K562 (cell line): ENCODE data around the gene ANP32B. TPM values are rescaled to one million over a fixed set of nuclear protein-coding genes. Genes with fewer than 3 reads are reported as not detected.
A peak's percentile ranks its signal among the peaks of the same experiment; 100 is the strongest.

Source experiments
- AFF1 ChIP-seq, 2 experiments: fragments of 450-650 bp; IDR thresholded peaks; 2 replicates each; pipeline ENCODE4 v1.6.1; 2018; ENCODE audit warnings: mild to moderate bottlenecking in 2 of 2, low read depth in 1 of 2; ENCODE audit not compliant: partially characterized antibody in 2 of 2
- ETV5 ChIP-seq: sonication (generic); formaldehyde crosslinking; IDR thresholded peaks from 2 replicates; pipeline ENCODE4 v1.4.0; 2020; ENCODE audit warnings: low read depth, mild to moderate bottlenecking, missing genetic modification reagents
- HNRNPLL ChIP-seq: fragments of 200-400 bp; formaldehyde crosslinking; IDR thresholded peaks from 2 replicates; pipeline ENCODE4 v1.6.1; 2017; ENCODE audit warnings: low read length, low read depth, mild to moderate bottlenecking; ENCODE audit not compliant: poor library complexity, severe bottlenecking
- IFI16 ChIP-seq: fragments of 250-450 bp; sonication (Bioruptor Pico); IDR thresholded peaks from 2 replicates; pipeline ENCODE4 v2.1.2; 2022; ENCODE audit warnings: mild to moderate bottlenecking, inconsistent platforms
- IRF9 ChIP-seq: fragments of 450-650 bp; IDR thresholded peaks from 2 replicates; pipeline ENCODE4 v1.6.1; 2016; ENCODE audit warnings: missing biosample characterization, missing genetic modification characterization
- KAT2B ChIP-seq: IDR thresholded peaks from one replicate; pipeline ENCODE4 v1.6.1; 2012; ENCODE audit warnings: low read depth, mild to moderate bottlenecking, control low read depth, inconsistent platforms, low read length, moderate library complexity
- NKRF ChIP-seq: fragments of 450-650 bp; IDR thresholded peaks from 2 replicates; pipeline ENCODE4 v1.6.1; 2016; ENCODE audit warnings: borderline replicate concordance
- NR2C1 ChIP-seq, 2 experiments: fragments of 450-650 bp; IDR thresholded peaks; 2 replicates each; pipeline ENCODE4 v1.6.1; 2017; ENCODE audit warnings: mild to moderate bottlenecking in 2 of 2, antibody characterized with exemption in 1 of 2, inconsistent platforms in 1 of 2, missing compliant biosample characterization in 1 of 2, missing genetic modification characterization in 1 of 2
- RBBP5 ChIP-seq: fragments of 200-600 bp; sonication (generic); IDR thresholded peaks from 2 replicates; pipeline ENCODE4 v1.6.1; 2012; ENCODE audit warnings: borderline replicate concordance, mild to moderate bottlenecking, low read length, control low read depth, inconsistent platforms; ENCODE audit not compliant: insufficient read depth, poor library complexity, severe bottlenecking
- SMC3 ChIP-seq: conservative IDR thresholded peaks from 2 replicates; pipeline ENCODE4 v1.6.1; 2011; ENCODE audit warnings: low read depth, low read length, improper control_type of control experiment; ENCODE audit not compliant: insufficient read depth
- SPI1 ChIP-seq: IDR thresholded peaks from 2 replicates; pipeline ENCODE4 v1.6.1; 2011; ENCODE audit warnings: low read depth, low read length, control low read depth, borderline replicate concordance
- SRSF9 ChIP-seq: fragments of 200-400 bp; formaldehyde crosslinking; IDR thresholded peaks from 2 replicates; pipeline ENCODE4 v1.6.1; 2017; ENCODE audit warnings: low read depth, low read length, borderline replicate concordance
- ZMIZ1 ChIP-seq, 2 experiments: fragments of 150-350 bp in 1 of 2; IDR thresholded peaks; 2 replicates each; pipeline ENCODE4 v1.6.1; 2012 to 2016; ENCODE audit warnings: low read depth in 2 of 2, low read length in 2 of 2, mild to moderate bottlenecking in 1 of 2, moderate library complexity in 1 of 2
- ZNF436 ChIP-seq: fragments of 250-450, 450-650 bp; sonication (Bioruptor Pico); formaldehyde crosslinking; IDR thresholded peaks from 2 replicates; pipeline ENCODE4 v1.7.0; 2020; ENCODE audit warnings: mild to moderate bottlenecking
- ZSCAN29 ChIP-seq: fragments of 450-650 bp; IDR thresholded peaks from 2 replicates; pipeline ENCODE4 v1.6.1; 2017
- polyA plus RNA-seq, 8 experiments: library from polyadenylated mRNA; depleted of rRNA in 4 of 8; stranded (reverse) in 5 of 8; unstranded in 3 of 8; fragments of >200 nt; fragmentation: Nextera tagmentation in 2 of 8; fragmentation: Illumina TruSeq in 1 of 8; extraction: Ambion mirVana in 2 of 8; extraction: Trizol in 1 of 8; gene quantifications; 2 replicates each; pipeline versions ENCODE4 v1.2.1 to v1.2.3, GENCODE V29; 2011 to 2014; ENCODE audit warnings: inconsistent platforms in 1 of 8, missing spikeins in 1 of 8
- total RNA-seq, 7 experiments: library from RNA; depleted of rRNA in 6 of 7; stranded (reverse); fragments of >200 nt in 6 of 7; fragmentation: Illumina TruSeq in 2 of 7; extraction: Trizol in 2 of 7; gene quantifications; 2 replicates each; pipeline versions ENCODE4 v1.2.1 to v1.2.3, GENCODE V29; 2011 to 2021; ENCODE audit warnings: low replicate concordance in 1 of 7

Gene ANP32B
- total and polyA plus RNA-seq, 9 of the 15 experiments (the other 6 are each of a cell fraction or from before 2014, with no cell fraction given): 68.9 to 815 (median 141) TPM

GRCh38 chr9:97941323-97941722, 41.8 kb upstream of the ANP32B start (continued):
- TF ChIP-seq NKRF (peak; percentile 25; the same call in 1 of the 2 replicates), ETV5 (CRISPR knock-in tag) (no peak), AFF1 (IDR thresholded peaks at IDR 0.05; ENCODE audit: low read depth in 1 of 2, partially characterized antibody in 2 of 2) (no peak), SMC3 (no peak), RBBP5 (no peak), HNRNPLL (no peak), NR2C1 (IDR thresholded peaks at IDR 0.05) (no peak), NR2C1 (tag; IDR thresholded peaks at IDR 0.05) (0 out of 2 replicates have a peak, but pooled peaks have one; percentile 46), IRF9 (tag) (peak; percentile 35; the same call in 1 of the 2 replicates), IFI16 (CRISPR knock-in tag) (0 out of 2 replicates have a peak, but pooled peaks have one; percentile 39), SRSF9 (no peak), ZMIZ1 (IDR thresholded peaks at IDR 0.05; ENCODE audit: low read depth in 2 of 2, low read length in 2 of 2) (no peak), KAT2B (no peak), SPI1 (no peak), ZSCAN29 (no peak), ZNF436 (CRISPR knock-in tag) (no peak)
